Measurements from ENCODE around the gene EXOC2. TPM values are rescaled to one million over a fixed set of nuclear protein-coding genes. Genes with fewer than 3 reads are reported as not detected.

EXOC2 gene
- total RNA-seq, 4 donors from 2014 or later = 19.5 to 23.6 (median 20.9) TPM

DNA sequence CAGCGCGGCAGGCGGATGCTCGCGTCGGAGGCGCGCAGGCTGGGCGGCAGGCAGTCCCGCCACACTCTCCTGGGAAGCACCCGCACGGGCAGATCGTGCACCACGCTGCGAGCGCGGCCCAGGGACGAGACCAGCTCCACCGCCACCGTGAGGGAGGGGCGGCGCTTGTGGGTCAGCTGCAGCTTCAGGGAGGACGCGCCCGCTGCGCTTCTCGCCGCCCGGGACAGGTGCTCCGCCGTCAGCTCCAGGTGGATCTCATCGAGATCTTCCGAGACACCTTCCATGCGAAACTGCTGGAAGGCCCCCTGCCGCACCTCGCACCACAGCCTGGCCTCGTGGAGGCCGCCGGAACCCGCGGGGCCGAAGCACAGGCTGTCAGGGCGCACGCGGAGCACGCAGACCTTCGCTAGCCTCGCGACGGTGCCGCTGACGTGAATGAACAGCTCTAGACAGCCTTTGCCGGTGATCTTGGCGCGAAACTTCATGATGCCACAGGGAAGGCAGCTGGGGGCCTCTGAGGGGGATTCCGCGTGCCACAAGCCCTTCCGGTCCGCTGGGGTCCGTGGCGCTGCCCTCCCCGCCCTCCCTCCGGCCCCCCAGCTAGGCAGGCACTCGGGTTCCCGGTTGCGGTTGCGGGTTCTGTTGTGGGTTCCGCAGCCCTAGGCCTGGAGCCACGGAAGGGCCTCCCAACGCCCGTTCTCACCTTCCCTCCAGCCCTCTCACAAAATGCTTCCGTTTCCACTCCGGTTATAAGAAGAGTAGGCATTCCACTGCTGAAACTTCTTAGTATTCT lies 36.3 kb downstream of the EXOC2 start, which contains the start of gene HUS1B:
HUS1B (minus strand) TSS at position 641 of the 793 bp plus-strand sequence; CDS start at position 485, 156 bp downstream.
- WGBS, 2 donors = 95 to 98% methylated on average over 55 to 70 of the region's 73 CpGs
- H3K4me3 ChIP-seq (ENCODE audit: low read depth, poor library complexity, severe bottlenecking) = no peak within 1 kb of the TSS
- no peak for DNase-seq (ENCODE audit: low spot score in 2 of 2)
- intact Hi-C loops (cut with DNase I; ENCODE audit: low total_unique reads) = no loop called here
- TF ChIP-seq POLR2A (IDR thresholded peaks at IDR 0.05) = no peak
- TF ChIP-seq, protein P1, sequence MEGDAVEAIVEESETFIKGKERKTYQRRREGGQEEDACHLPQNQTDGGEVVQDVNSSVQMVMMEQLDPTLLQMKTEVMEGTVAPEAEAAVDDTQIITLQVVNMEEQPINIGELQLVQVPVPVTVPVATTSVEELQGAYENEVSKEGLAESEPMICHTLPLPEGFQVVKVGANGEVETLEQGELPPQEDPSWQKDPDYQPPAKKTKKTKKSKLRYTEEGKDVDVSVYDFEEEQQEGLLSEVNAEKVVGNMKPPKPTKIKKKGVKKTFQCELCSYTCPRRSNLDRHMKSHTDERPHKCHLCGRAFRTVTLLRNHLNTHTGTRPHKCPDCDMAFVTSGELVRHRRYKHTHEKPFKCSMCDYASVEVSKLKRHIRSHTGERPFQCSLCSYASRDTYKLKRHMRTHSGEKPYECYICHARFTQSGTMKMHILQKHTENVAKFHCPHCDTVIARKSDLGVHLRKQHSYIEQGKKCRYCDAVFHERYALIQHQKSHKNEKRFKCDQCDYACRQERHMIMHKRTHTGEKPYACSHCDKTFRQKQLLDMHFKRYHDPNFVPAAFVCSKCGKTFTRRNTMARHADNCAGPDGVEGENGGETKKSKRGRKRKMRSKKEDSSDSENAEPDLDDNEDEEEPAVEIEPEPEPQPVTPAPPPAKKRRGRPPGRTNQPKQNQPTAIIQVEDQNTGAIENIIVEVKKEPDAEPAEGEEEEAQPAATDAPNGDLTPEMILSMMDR (IDR thresholded peaks at IDR 0.05) = no peak

DNA sequence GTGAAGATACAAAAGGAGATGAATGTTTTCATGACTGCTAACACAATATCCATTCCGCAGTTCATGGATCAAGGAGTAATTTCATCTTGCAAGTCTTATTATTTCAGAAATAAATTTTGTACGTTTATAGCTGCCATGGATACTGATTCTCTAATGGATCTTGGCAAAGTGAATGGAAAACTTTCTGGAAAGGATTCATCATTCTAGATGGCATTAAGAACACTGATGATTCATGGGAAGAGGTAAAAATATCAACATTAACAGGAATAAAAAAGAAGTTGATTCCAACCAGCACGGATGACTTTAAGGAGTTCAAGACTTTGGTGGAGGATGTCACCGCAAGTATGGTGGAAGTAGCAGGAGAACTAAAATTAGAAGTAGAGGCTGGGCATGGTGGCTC lies 38.8 kb downstream of the EXOC2 start:
- no peak overlapping the region for H3K4me3 ChIP-seq (ENCODE audit: low read depth, poor library complexity, severe bottlenecking)
- no peak for DNase-seq (ENCODE audit: low spot score in 2 of 2)
- TF ChIP-seq, protein P1 (IDR thresholded peaks at IDR 0.05) = no peak
- TF ChIP-seq POLR2A (IDR thresholded peaks at IDR 0.05) = no peak
- 63 to 68% methylated on average over 4 of the region's 4 CpGs for WGBS, 2 donors
- intact Hi-C loops (cut with DNase I; ENCODE audit: low total_unique reads) = no loop called here

- no peak overlapping the region for H3K4me3 ChIP-seq (ENCODE audit: low read depth, poor library complexity, severe bottlenecking)
- intact Hi-C loops (cut with DNase I; ENCODE audit: low total_unique reads) = no loop called here
- TF ChIP-seq, protein P1 (IDR thresholded peaks at IDR 0.05) = no peak
- no peak for TF ChIP-seq POLR2A (IDR thresholded peaks at IDR 0.05)
- WGBS, 2 donors = 79 to 96% methylated on average over 3 of the region's 3 CpGs
- no peak for DNase-seq (ENCODE audit: low spot score in 2 of 2)
Observed at GRCh38 chr6:652865-653264, 40.1 kb downstream of the EXOC2 start.

- H3K4me3 ChIP-seq (ENCODE audit: low read depth, poor library complexity, severe bottlenecking) = no peak overlapping the region
- no peak for DNase-seq (ENCODE audit: low spot score in 2 of 2)
- no peak for TF ChIP-seq POLR2A (IDR thresholded peaks at IDR 0.05)
- TF ChIP-seq, protein P1 (IDR thresholded peaks at IDR 0.05) = no peak
- intact Hi-C loops (cut with DNase I; ENCODE audit: low total_unique reads) = no loop called here
- WGBS, 2 donors = 81% methylated on average over 4 of the region's 4 CpGs
Observed at GRCh38 chr6:650098-650497, 42.8 kb downstream of the EXOC2 start.

DNA sequence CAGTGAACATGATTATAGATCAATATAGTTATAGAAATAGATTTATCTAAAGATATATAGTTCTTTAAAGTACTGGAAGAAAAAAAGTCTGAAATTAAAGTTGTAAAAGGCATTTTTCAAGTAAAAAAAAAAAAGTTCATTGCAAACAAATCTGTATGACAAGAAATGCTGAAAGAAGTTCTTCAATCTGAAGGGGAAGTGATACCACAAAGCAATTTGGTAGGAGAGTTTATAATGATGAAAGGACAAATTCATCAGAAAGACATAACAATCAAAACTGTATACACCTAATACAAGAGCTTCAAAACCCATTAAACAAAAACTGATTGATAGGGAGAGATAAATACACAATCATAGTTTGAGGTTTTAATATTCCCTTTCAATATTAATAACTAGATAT lies 50.1 kb downstream of the EXOC2 start:
- intact Hi-C loops (cut with DNase I; ENCODE audit: low total_unique reads) = no loop called here
- H3K4me3 ChIP-seq (ENCODE audit: low read depth, poor library complexity, severe bottlenecking) = no peak overlapping the region
- DNase-seq (ENCODE audit: low spot score in 2 of 2) = no peak
- TF ChIP-seq, protein P1 (IDR thresholded peaks at IDR 0.05) = no peak
- TF ChIP-seq POLR2A (IDR thresholded peaks at IDR 0.05) = no peak

Data from lower leg skin (tissue), 4 donors.